Caco-2 (cell line): ENCODE results near the gene COL4A2. TPM values are rescaled to one million over a fixed set of nuclear protein-coding genes. Genes with fewer than 3 reads are reported as not detected.

Experiments
- BruUV-seq: library from RNA; stranded (reverse); fragments of 400-500 nt; replicated peaks from 2 replicates; lab custom pipeline; 2021; lab: Mats Ljungman, UMichigan
- CTCF ChIA-PET: fragments of 300-600 bp; sonication (Branson Sonifier 250); formaldehyde crosslinking; loops from one replicate; lab custom pipeline; 2022; ENCODE audit warnings: antibody characterized with exemption; lab: Charles Lee
- POLR2A ChIA-PET: fragments of 300-600 bp; sonication (Branson Sonifier 250); formaldehyde crosslinking; loops from one replicate; lab custom pipeline; 2022; ENCODE audit warnings: antibody characterized with exemption; lab: Charles Lee
- DNase-seq, 2 experiments: peaks; one replicate each; pipeline versions ENCODE4 v3.0.0 to v3.0.0-alpha.2; 2020 to 2022
- H3K27me3 ChIP-seq: replicated peaks from 2 replicates; pipeline ENCODE4 v1.6.0; 2011; ENCODE audit warnings: low read length; ENCODE audit not compliant: control insufficient read depth, insufficient read depth
- H3K36me3 ChIP-seq: 2 replicates; pipeline ENCODE4 v1.5.1; 2011; ENCODE audit warnings: low read length; ENCODE audit not compliant: control insufficient read depth, insufficient read depth
- H3K4me1 ChIP-seq: fragments of 250-450 bp; sonication (Bioruptor Pico); 2 replicates; pipeline ENCODE4 v1.5.1; 2020; ENCODE audit warnings: mild to moderate bottlenecking
- H3K4me3 ChIP-seq: 2 replicates; pipeline ENCODE4 v1.5.1; 2011; ENCODE audit warnings: low read depth, mild to moderate bottlenecking, control low read depth, low read length
- H3K9me3 ChIP-seq: fragments of 250-450 bp; sonication (Bioruptor Pico); 2 replicates; pipeline ENCODE4 v1.5.1; 2020; ENCODE audit warnings: mild to moderate bottlenecking, moderate library complexity
- H3K27ac Mint-ChIP-seq: one replicate; pipeline ENCODE4 v1.8.0; 2022; ENCODE audit warnings: mixed read lengths; ENCODE audit not compliant: unreplicated experiment
- H3K27me3 Mint-ChIP-seq: one replicate; pipeline ENCODE4 v1.8.0; 2022; ENCODE audit warnings: mixed read lengths; ENCODE audit not compliant: insufficient read depth, unreplicated experiment
- H3K36me3 Mint-ChIP-seq: one replicate; pipeline ENCODE4 v1.8.0; 2022; ENCODE audit warnings: mild to moderate bottlenecking, mixed read lengths; ENCODE audit not compliant: insufficient read depth, unreplicated experiment
- H3K4me1 Mint-ChIP-seq: one replicate; pipeline ENCODE4 v1.8.0; 2022; ENCODE audit warnings: low read depth, mixed read lengths; ENCODE audit not compliant: unreplicated experiment
- H3K4me3 Mint-ChIP-seq: one replicate; pipeline ENCODE4 v1.8.0; 2022; ENCODE audit warnings: mild to moderate bottlenecking, moderate library complexity, mixed read lengths; ENCODE audit not compliant: unreplicated experiment
- H3K9me3 Mint-ChIP-seq: one replicate; pipeline ENCODE4 v1.8.0; 2022; ENCODE audit warnings: mixed read lengths; ENCODE audit not compliant: unreplicated experiment
- intact Hi-C: fragments of 100-400 bp; cut with micrococcal nuclease; formaldehyde crosslinking; loops from one replicate; pipeline ENCODE4 v1.10.0; 2022; ENCODE audit not compliant: unreplicated experiment
- total RNA-seq: library from RNA; stranded (reverse); gene quantifications from 2 replicates; pipeline ENCODE4 v1.2.3, GENCODE V29; 2022
- TF ChIP-seq, protein P1 (sequence below), 2 experiments: fragments of 200-600 bp in 1 of 2; IDR thresholded peaks; 1 replicate in 1 of 2; 2 replicates in 1 of 2; pipeline versions ENCODE4 v1.5.1 to v1.8.0; 2011 to 2022; ENCODE audit warnings: antibody characterized with exemption in 1 of 2, control low read depth in 1 of 2, inconsistent platforms in 1 of 2, low read depth in 1 of 2, low read length in 1 of 2, mild to moderate bottlenecking in 1 of 2, moderate library complexity in 1 of 2; ENCODE audit not compliant: insufficient read depth in 1 of 2, severe bottlenecking in 1 of 2, unreplicated experiment in 1 of 2

Gene COL4A2
- total RNA-seq, 1 experiment from 2014 or later = 19.2 TPM

- intact Hi-C loops = no loop called here
- H3K36me3 Mint-ChIP-seq = no peaks in the 10 kb centered on the region
- ChIA-PET POLR2A (no interaction called here), CTCF (no interaction called here)
- H3K4me3 ChIP-seq = no peak overlapping the region
- H3K27me3 Mint-ChIP-seq = no peaks in the 10 kb centered on the region
- no peaks in the 10 kb centered on the region for H3K27me3 ChIP-seq
- no peak overlapping the region for H3K4me3 Mint-ChIP-seq
- H3K27ac Mint-ChIP-seq = no peak overlapping the region
- H3K4me1 ChIP-seq = no peaks in the 10 kb centered on the region
- TF ChIP-seq, protein P1, sequence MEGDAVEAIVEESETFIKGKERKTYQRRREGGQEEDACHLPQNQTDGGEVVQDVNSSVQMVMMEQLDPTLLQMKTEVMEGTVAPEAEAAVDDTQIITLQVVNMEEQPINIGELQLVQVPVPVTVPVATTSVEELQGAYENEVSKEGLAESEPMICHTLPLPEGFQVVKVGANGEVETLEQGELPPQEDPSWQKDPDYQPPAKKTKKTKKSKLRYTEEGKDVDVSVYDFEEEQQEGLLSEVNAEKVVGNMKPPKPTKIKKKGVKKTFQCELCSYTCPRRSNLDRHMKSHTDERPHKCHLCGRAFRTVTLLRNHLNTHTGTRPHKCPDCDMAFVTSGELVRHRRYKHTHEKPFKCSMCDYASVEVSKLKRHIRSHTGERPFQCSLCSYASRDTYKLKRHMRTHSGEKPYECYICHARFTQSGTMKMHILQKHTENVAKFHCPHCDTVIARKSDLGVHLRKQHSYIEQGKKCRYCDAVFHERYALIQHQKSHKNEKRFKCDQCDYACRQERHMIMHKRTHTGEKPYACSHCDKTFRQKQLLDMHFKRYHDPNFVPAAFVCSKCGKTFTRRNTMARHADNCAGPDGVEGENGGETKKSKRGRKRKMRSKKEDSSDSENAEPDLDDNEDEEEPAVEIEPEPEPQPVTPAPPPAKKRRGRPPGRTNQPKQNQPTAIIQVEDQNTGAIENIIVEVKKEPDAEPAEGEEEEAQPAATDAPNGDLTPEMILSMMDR (IDR thresholded peaks at IDR 0.05; ENCODE audit: insufficient read depth in 1 of 2, low read depth in 1 of 2, low read length in 1 of 2, severe bottlenecking in 1 of 2, unreplicated experiment in 1 of 2) = no peak
- H3K9me3 ChIP-seq = no peaks in the 10 kb centered on the region
- H3K36me3 ChIP-seq = no peaks in the 10 kb centered on the region
- H3K9me3 Mint-ChIP-seq = no peaks in the 10 kb centered on the region
- no peaks in the 10 kb centered on the region for H3K4me1 Mint-ChIP-seq
- no peak for DNase-seq
- BruUV-seq = no TSS peak
Observed at GRCh38 chr13:110462091-110462490, 155.0 kb downstream of the COL4A2 start.

DNA sequence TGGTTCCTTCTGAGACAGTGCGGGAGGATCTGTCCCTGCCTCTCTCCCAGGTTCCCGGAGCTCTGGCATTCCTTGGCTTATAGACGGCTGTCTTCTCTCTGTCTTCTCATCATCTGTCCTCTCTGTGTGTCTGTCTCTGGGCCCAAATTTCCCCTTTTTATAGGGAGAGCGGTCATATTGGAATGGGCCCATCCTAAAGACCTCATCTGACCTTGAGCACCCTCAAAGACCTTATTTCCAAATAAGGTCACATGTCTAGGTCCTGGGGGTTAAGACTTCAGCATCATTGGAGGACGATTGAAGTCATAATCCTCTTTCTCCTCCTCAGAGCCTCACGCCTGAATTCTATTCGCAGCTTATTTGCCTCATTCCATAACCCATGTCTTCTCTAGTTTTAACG is 156.1 kb downstream of the COL4A2 start:
- TF ChIP-seq, protein P1 (IDR thresholded peaks at IDR 0.05; ENCODE audit: insufficient read depth in 1 of 2, low read depth in 1 of 2, low read length in 1 of 2, severe bottlenecking in 1 of 2, unreplicated experiment in 1 of 2) = no peak
- no peak overlapping the region for H3K4me3 Mint-ChIP-seq
- Histone ChIP-seq H3K9me3 (no peaks in the 10 kb centered on the region), H3K4me1 (no peaks in the 10 kb centered on the region), H3K4me3 (no peak overlapping the region), H3K36me3 (no peaks in the 10 kb centered on the region), H3K27me3 (no peaks in the 10 kb centered on the region)
- no peaks in the 10 kb centered on the region for H3K27me3 Mint-ChIP-seq
- H3K4me1 Mint-ChIP-seq = no peaks in the 10 kb centered on the region
- POLR2A ChIA-PET = no interaction called here
- CTCF ChIA-PET = no interaction called here
- no peak overlapping the region for H3K27ac Mint-ChIP-seq
- intact Hi-C loops = no loop called here
- no TSS peak for BruUV-seq
- no peaks in the 10 kb centered on the region for H3K36me3 Mint-ChIP-seq
- no peaks in the 10 kb centered on the region for H3K9me3 Mint-ChIP-seq
- no peak for DNase-seq

DNA sequence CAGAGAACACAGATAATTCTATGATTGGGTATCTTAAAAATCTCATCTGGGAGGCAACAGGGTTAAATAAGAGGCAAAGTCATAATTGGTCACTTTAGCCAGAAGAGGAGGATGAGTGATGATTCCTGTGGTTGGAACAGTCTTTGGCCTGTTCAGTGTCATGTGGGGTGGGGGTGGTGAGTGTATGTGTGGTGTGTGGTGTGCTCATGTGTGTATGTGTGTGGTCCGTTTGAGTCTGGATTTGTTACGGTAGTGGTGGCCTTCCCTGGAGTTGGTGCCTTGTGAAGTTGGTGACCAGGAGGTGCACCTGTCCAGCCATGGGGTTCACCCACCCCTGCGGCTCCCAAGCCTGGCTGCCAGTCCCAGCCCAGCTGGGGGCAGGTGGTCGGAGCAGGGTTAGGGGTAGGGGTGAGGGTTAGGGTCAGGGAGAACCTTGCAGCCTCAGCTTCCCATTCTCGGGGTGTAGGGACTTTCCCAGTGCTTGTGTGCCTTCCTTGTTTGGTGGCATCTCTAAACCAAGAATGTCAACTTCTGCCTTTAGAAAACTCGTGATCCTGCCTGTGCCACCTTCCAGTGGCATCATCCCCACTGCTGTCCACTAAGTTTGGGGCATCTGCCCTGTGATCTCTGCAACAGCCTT is 156.9 kb downstream of the COL4A2 start:
- Histone ChIP-seq H3K4me3 (no peak overlapping the region), H3K9me3 (no peaks in the 10 kb centered on the region), H3K27me3 (no peaks in the 10 kb centered on the region), H3K36me3 (no peaks in the 10 kb centered on the region), H3K4me1 (no peaks in the 10 kb centered on the region)
- intact Hi-C loops = no loop called here
- BruUV-seq = no TSS peak
- Mint-ChIP-seq H3K4me1 (no peaks in the 10 kb centered on the region), H3K36me3 (no peaks in the 10 kb centered on the region), H3K27ac (no peak overlapping the region), H3K9me3 (no peaks in the 10 kb centered on the region), H3K27me3 (no peaks in the 10 kb centered on the region), H3K4me3 (no peak overlapping the region)
- TF ChIP-seq, protein P1 (IDR thresholded peaks at IDR 0.05; ENCODE audit: insufficient read depth in 1 of 2, low read depth in 1 of 2, low read length in 1 of 2, severe bottlenecking in 1 of 2, unreplicated experiment in 1 of 2) = no peak
- CTCF ChIA-PET = no interaction called here
- POLR2A ChIA-PET = no interaction called here
- no peak for DNase-seq
